Keratinocyte (primary cell): ENCODE measurements around the gene HOXA6. TPM values are rescaled to one million over a fixed set of nuclear protein-coding genes. Genes with fewer than 3 reads are reported as not detected.
A peak's percentile ranks its signal among the peaks of the same experiment; 100 is the strongest.

Source experiments
- DNase-seq: peaks from one replicate; pipeline ENCODE4 v3.0.0-alpha.2; 2011; ENCODE audit warnings: low read depth, missing footprints, low spot score
- FAIRE-seq: peaks from 2 replicates; lab custom pipeline; 2011; peaks lifted over from hg19 to GRCh38; lab: Jason Lieb, UNC
- H2AFZ ChIP-seq: 2 replicates; pipeline ENCODE4 v1.6.0; 2012; ENCODE audit warnings: low read length, control low read depth, inconsistent platforms; ENCODE audit not compliant: control insufficient read depth
- H3K27ac ChIP-seq: 2 replicates; pipeline ENCODE4 v1.5.1; 2011; ENCODE audit warnings: low read length; ENCODE audit not compliant: control insufficient read depth, insufficient read depth
- H3K27me3 ChIP-seq: 3 replicates; pipeline ENCODE4 v1.6.0; 2011; ENCODE audit warnings: low read length; ENCODE audit not compliant: control insufficient read depth, insufficient read depth; ENCODE audit errors: extremely low read depth
- H3K36me3 ChIP-seq, 2 experiments: 2 replicates in 1 of 2; 3 replicates in 1 of 2; pipeline ENCODE4 v1.5.1; 2011; ENCODE audit warnings: low read length in 2 of 2, mild to moderate bottlenecking in 1 of 2; ENCODE audit not compliant: control insufficient read depth in 2 of 2, insufficient read depth in 2 of 2; ENCODE audit errors: extremely low read depth in 1 of 2
- H3K4me1 ChIP-seq: 3 replicates; pipeline ENCODE4 v1.5.1; 2011; ENCODE audit warnings: low read length; ENCODE audit not compliant: control insufficient read depth, insufficient read depth; ENCODE audit errors: extremely low read depth
- H3K4me2 ChIP-seq: 3 replicates; pipeline ENCODE4 v1.6.0; 2011; ENCODE audit warnings: low read depth, low read length; ENCODE audit not compliant: control insufficient read depth, insufficient read depth; ENCODE audit errors: extremely low read depth
- H3K4me3 ChIP-seq, 3 experiments: fragments of 200-600 bp in 1 of 3; sonication (generic) in 1 of 3; 2 replicates in 2 of 3; 3 replicates in 1 of 3; pipeline ENCODE4 v1.5.1; 2011 to 2016; ENCODE audit warnings: low read length in 3 of 3, mild to moderate bottlenecking in 3 of 3, control low read depth in 2 of 3, inconsistent platforms in 1 of 3, low read depth in 1 of 3, mixed read lengths in 1 of 3, mixed run types in 1 of 3, moderate library complexity in 1 of 3; ENCODE audit not compliant: control insufficient read depth in 2 of 3, insufficient read depth in 2 of 3; ENCODE audit errors: extremely low read depth in 1 of 3
- H3K79me2 ChIP-seq: 2 replicates; pipeline ENCODE4 v1.6.0; 2012; ENCODE audit warnings: low read length; ENCODE audit not compliant: control insufficient read depth, insufficient read depth
- H3K9ac ChIP-seq: 3 replicates; pipeline ENCODE4 v1.6.0; 2011; ENCODE audit warnings: low read length; ENCODE audit not compliant: control insufficient read depth, insufficient read depth; ENCODE audit errors: extremely low read depth
- H3K9me1 ChIP-seq: 3 replicates; pipeline ENCODE4 v1.6.0; 2011; ENCODE audit warnings: low read length; ENCODE audit not compliant: control insufficient read depth, insufficient read depth; ENCODE audit errors: extremely low read depth
- H3K9me3 ChIP-seq: 2 replicates; pipeline ENCODE4 v1.5.1; 2012; ENCODE audit warnings: low read depth, low read length; ENCODE audit not compliant: control insufficient read depth
- H4K20me1 ChIP-seq: 3 replicates; pipeline ENCODE4 v1.6.0; 2011; ENCODE audit warnings: low read length; ENCODE audit not compliant: control insufficient read depth, insufficient read depth; ENCODE audit errors: extremely low read depth
- EZH2 ChIP-seq: IDR thresholded peaks from one replicate; pipeline ENCODE4 v1.6.1; 2012; ENCODE audit warnings: inconsistent platforms, mild to moderate bottlenecking, low read length, moderate library complexity
- dilution Hi-C: fragments of 300-500 bp; cut with MboI; formaldehyde crosslinking; loops from one replicate; pipeline ENCODE4 v1.7.0; 2020; ENCODE audit warnings: low sequenced_read_pairs; ENCODE audit not compliant: extremely low pct_ligation_motif_present
- polyA plus RNA-seq, 5 experiments: library from polyadenylated mRNA; depleted of rRNA in 3 of 5; stranded (reverse) in 3 of 5; stranded (forward) in 1 of 5; unstranded in 1 of 5; fragments of >200 nt; gene quantifications; 1 replicate in 1 of 5; 2 replicates in 3 of 5; 3 replicates in 1 of 5; pipeline versions ENCODE4 v1.2.1 to v1.2.3, GENCODE V29; 2011 to 2012; ENCODE audit warnings: missing spikeins in 2 of 5, low read depth in 1 of 5, low replicate concordance in 1 of 5
- TF ChIP-seq, protein P1 (sequence below), 3 experiments: IDR thresholded peaks in 1 of 3; conservative IDR thresholded peaks in 1 of 3; optimal IDR thresholded peaks in 1 of 3; 2 replicates in 2 of 3; 3 replicates in 1 of 3; pipeline versions ENCODE3 to v1.5.1; 2011; ENCODE audit warnings: low read length in 3 of 3, mild to moderate bottlenecking in 3 of 3, moderate library complexity in 2 of 3, control low read depth in 1 of 3, inconsistent platforms in 1 of 3; ENCODE audit not compliant: insufficient read depth in 2 of 3; ENCODE audit errors: extremely low read depth in 1 of 3

The HOXA6 gene
- polyA plus RNA-seq, 1 donor (not counting 4 experiments of a cell fraction or from before 2014, with no cell fraction given), result 0.54 TPM

DNA sequence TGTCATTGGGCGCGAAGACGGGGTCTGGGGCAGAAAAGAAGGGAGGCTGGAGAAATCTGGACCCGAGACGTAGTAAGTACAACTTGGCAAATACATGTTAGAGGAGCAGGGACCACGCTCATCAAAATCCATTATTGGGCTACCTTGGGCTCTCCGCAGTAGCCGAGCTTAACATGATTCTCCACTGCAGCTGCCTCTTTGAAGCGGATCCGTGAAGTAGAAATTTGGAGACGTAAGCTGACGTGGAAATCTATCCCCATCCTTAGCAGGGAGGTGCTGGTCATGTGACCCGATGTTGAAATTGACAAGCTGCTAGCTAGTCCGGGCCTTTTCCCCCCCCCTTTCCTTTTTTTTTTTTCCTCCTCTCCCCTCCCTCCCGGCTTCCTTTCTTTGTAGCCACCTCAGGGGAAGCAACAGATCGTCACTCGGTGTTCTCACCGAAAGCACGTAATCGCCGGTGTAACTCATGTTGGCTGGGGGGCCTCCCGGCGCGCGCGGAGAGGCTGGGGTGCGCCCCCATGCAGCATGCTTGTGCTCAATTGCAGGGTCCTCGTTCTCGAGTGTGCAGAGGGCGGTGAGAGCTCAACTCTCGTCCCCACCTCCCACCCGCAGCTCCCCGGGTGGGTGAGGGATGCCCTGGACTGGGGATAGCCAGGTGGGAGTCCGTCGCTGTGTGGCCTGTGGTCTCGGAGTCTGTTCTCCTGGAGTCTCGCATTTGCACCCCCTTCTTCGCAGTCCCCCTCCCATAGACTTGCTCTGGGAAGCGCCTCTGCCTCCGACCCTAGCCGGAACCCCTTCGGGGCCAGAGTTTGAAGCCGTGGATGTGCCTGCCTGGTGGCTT, 37.7 kb upstream of the HOXA6 start, which contains the start of gene HOXA11:
Gene HOXA11 (minus strand): TSS at position 220 of the 841 bp plus-strand sequence. CDS start 88 bp downstream, at position 132.
- dilution Hi-C loops, result no loop called here
- no peaks in the 10 kb centered on the region for H3K79me2 ChIP-seq
- H3K27me3 ChIP-seq, result peaks cover 79% of the 10 kb centered on the region
- H3K4me3 ChIP-seq, result peak within 1 kb of the TSS; percentile 34 to 74 (median 44)
- no peak for FAIRE-seq
- no peaks in the 10 kb centered on the region for H3K9me3 ChIP-seq
- H4K20me1 ChIP-seq, result no peaks in the 10 kb centered on the region
- H2AFZ ChIP-seq, result peak within 1 kb of the TSS; percentile 74
- peak within 1 kb of the TSS; percentile 79 for H3K4me2 ChIP-seq
- H3K36me3 ChIP-seq, result no peaks in the 10 kb centered on the region
- TF ChIP-seq EZH2, result peak; percentile 39
- TF ChIP-seq, protein P1, sequence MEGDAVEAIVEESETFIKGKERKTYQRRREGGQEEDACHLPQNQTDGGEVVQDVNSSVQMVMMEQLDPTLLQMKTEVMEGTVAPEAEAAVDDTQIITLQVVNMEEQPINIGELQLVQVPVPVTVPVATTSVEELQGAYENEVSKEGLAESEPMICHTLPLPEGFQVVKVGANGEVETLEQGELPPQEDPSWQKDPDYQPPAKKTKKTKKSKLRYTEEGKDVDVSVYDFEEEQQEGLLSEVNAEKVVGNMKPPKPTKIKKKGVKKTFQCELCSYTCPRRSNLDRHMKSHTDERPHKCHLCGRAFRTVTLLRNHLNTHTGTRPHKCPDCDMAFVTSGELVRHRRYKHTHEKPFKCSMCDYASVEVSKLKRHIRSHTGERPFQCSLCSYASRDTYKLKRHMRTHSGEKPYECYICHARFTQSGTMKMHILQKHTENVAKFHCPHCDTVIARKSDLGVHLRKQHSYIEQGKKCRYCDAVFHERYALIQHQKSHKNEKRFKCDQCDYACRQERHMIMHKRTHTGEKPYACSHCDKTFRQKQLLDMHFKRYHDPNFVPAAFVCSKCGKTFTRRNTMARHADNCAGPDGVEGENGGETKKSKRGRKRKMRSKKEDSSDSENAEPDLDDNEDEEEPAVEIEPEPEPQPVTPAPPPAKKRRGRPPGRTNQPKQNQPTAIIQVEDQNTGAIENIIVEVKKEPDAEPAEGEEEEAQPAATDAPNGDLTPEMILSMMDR (optimal IDR thresholded peaks at IDR 0.05 in 1 of 3, IDR thresholded peaks at IDR 0.05 in 1 of 3, conservative IDR thresholded peaks at IDR 0.05 in 1 of 3; ENCODE audit: extremely low read depth in 1 of 3, insufficient read depth in 2 of 3, low read length in 3 of 3), result no peak
- peak within 1 kb of the TSS; percentile 60 for H3K9ac ChIP-seq
- no peaks in the 10 kb centered on the region for H3K9me1 ChIP-seq
- DNase-seq, result no peak
- H3K4me1 ChIP-seq, result peaks cover 13% of the 10 kb centered on the region
- H3K27ac ChIP-seq, result no peak within 1 kb of the TSS

DNA sequence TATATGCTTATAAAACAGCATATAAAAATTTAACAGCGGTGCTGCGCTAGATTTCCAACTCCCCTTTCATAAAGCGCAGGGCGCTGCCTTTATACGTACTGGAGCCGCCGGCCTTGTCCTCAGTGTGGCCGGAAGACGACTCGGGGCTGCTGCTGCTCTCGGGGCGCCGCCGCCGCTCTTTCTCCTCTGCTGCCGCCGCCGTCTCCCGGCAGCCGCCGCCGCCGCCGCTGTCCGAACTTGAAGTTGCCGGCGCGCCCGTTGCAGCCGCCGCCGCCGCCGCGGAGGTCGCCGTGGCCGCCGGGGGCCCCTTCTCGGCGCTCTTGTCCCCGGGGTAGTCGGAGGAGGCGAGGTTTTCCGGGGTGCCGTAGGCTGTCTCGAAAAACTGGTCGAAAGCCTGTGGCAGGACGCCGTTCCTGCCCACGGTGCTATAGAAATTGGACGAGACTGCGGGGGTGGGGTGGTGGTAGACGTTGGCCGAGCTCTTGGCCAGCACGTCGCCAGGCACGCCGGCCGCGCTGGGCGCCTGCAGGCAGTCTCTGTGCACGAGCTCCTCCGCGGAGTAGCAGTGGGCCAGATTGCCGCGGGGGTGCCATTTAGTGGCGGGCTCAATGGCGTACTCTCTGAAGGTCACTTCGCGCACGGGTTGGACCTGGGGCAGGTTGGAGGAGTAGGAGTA, 36.9 kb upstream of the HOXA6 start:
- dilution Hi-C loops, result no loop called here
- H3K27ac ChIP-seq, result no peak overlapping the region
- H3K79me2 ChIP-seq, result no peaks in the 10 kb centered on the region
- H3K9me3 ChIP-seq, result no peaks in the 10 kb centered on the region
- H3K27me3 ChIP-seq, result peaks cover 71% of the 10 kb centered on the region
- H3K4me1 ChIP-seq, result peaks cover 15% of the 10 kb centered on the region
- H3K4me2 ChIP-seq, result peak overlapping the region; percentile 79
- no peaks in the 10 kb centered on the region for H4K20me1 ChIP-seq
- peak; percentile 16 for TF ChIP-seq EZH2
- TF ChIP-seq, protein P1 (optimal IDR thresholded peaks at IDR 0.05 in 1 of 3, IDR thresholded peaks at IDR 0.05 in 1 of 3, conservative IDR thresholded peaks at IDR 0.05 in 1 of 3; ENCODE audit: extremely low read depth in 1 of 3, insufficient read depth in 2 of 3, low read length in 3 of 3), result no peak
- H3K9ac ChIP-seq, result peak overlapping the region; percentile 60
- H3K9me1 ChIP-seq, result no peaks in the 10 kb centered on the region
- peak overlapping the region; percentile 34 to 74 (median 44) for H3K4me3 ChIP-seq
- FAIRE-seq, result no peak
- DNase-seq, result no peak
- H3K36me3 ChIP-seq, result no peaks in the 10 kb centered on the region
- H2AFZ ChIP-seq, result peak overlapping the region; percentile 74
